Sigmoid colon (tissue), 7 donors: ENCODE results near the gene GET3. TPM values are rescaled to one million over a fixed set of nuclear protein-coding genes. Genes with fewer than 3 reads are reported as not detected.
A peak's percentile ranks its signal among the peaks of the same experiment; 100 is the strongest.
"Not testable (repeated sequence)": the region's sequence is repeated elsewhere in the genome, so short reads cannot be mapped to it uniquely, and the experiment has no call there.

Experiments used
- DNase-seq: peaks from one replicate; pipeline ENCODE4 v3.0.0-alpha.2; 2019
- H3K27ac ChIP-seq, 4 donors: fragments of 200-600 bp; sonication (generic); one replicate each; pipeline ENCODE4 v1.5.1; 2016 to 2019; ENCODE audit warnings: mild to moderate bottlenecking in 1 of 4
- H3K27me3 ChIP-seq, 3 donors: fragments of 200-600 bp; sonication (generic); one replicate each; pipeline ENCODE4 v1.5.1; 2019; ENCODE audit warnings: mild to moderate bottlenecking in 1 of 3
- H3K36me3 ChIP-seq, 4 donors: fragments of 200-600 bp; sonication (generic); one replicate each; pipeline ENCODE4 v1.5.1; 2016 to 2019
- H3K4me1 ChIP-seq, 4 donors: fragments of 200-600 bp; sonication (generic); one replicate each; pipeline ENCODE4 v1.5.1; 2017 to 2019
- H3K4me3 ChIP-seq, 4 donors: fragments of 200-600 bp; sonication (generic); one replicate each; pipeline ENCODE4 v1.5.1; 2017 to 2019; ENCODE audit warnings: mild to moderate bottlenecking in 2 of 4, moderate library complexity in 1 of 4
- H3K9me3 ChIP-seq, 4 donors: fragments of 200-600 bp in 3 of 4; sonication (generic) in 3 of 4; one replicate each; pipeline versions ENCODE4 v1.5.1 to v1.6.1; 2013 to 2019
- EP300 ChIP-seq, 4 donors: sonication (generic); formaldehyde crosslinking; IDR thresholded peaks; one replicate each; pipeline ENCODE4 v1.6.1; 2017; ENCODE audit warnings: antibody characterized with exemption in 4 of 4
- POLR2A ChIP-seq, 2 donors: fragments of 450-650 bp; IDR thresholded peaks; one replicate each; pipeline ENCODE4 v1.6.1; 2016; ENCODE audit warnings: antibody characterized with exemption in 2 of 2, mild to moderate bottlenecking in 2 of 2, moderate library complexity in 2 of 2
- POLR2AphosphoS5 ChIP-seq, 4 donors: sonication (generic); formaldehyde crosslinking; IDR thresholded peaks; one replicate each; pipeline ENCODE4 v1.6.1; 2017; ENCODE audit warnings: antibody characterized with exemption in 4 of 4
- WGBS, 2 donors: extraction: QIAGEN DNeasy Blood & Tissue Kit; methylation state at CpG; one replicate each; pipeline ENCODE4 v1.1.7; 2013; 5-methylcytosine and 5-hydroxymethylcytosine counted together
- intact Hi-C: fragments of 100-400 bp; cut with DNase I; formaldehyde crosslinking; loops from one replicate; pipeline ENCODE4 v1.15.1; 2023
- polyA plus RNA-seq, 3 donors: library from polyadenylated mRNA; stranded (reverse); fragments of 200-250 nt; gene quantifications; one replicate each; pipeline ENCODE4 v1.2.3, GENCODE V29; 2013
- total RNA-seq, 4 donors: library from RNA; depleted of rRNA; stranded (reverse); fragments of >200 nt; gene quantifications; one replicate each; pipeline ENCODE4 v1.1.0, GENCODE V29; 2016
- TF ChIP-seq, protein P1 (sequence below), 4 experiments: fragments of 450-650 bp in 3 of 4; fragments of 200-600 bp in 1 of 4; IDR thresholded peaks; one replicate each; pipeline ENCODE4 v1.5.1; 2016 to 2019; ENCODE audit warnings: antibody characterized with exemption in 4 of 4, mild to moderate bottlenecking in 3 of 4, moderate library complexity in 2 of 4
- donor health status: healthy with polysubstance abuse.
- donor health status: Bipolar disorder and iron deficiency.
- donor health status: healthy.

The GET3 gene
- total and polyA plus RNA-seq, 7 donors = 34.6 to 121 (median 59.4) TPM

- H3K27ac ChIP-seq, H3K9me3 ChIP-seq, DNase-seq, H3K4me1 ChIP-seq, H3K4me3 ChIP-seq, intact Hi-C loops, H3K27me3 ChIP-seq: not testable (repeated sequence)
- TF ChIP-seq, protein P1, sequence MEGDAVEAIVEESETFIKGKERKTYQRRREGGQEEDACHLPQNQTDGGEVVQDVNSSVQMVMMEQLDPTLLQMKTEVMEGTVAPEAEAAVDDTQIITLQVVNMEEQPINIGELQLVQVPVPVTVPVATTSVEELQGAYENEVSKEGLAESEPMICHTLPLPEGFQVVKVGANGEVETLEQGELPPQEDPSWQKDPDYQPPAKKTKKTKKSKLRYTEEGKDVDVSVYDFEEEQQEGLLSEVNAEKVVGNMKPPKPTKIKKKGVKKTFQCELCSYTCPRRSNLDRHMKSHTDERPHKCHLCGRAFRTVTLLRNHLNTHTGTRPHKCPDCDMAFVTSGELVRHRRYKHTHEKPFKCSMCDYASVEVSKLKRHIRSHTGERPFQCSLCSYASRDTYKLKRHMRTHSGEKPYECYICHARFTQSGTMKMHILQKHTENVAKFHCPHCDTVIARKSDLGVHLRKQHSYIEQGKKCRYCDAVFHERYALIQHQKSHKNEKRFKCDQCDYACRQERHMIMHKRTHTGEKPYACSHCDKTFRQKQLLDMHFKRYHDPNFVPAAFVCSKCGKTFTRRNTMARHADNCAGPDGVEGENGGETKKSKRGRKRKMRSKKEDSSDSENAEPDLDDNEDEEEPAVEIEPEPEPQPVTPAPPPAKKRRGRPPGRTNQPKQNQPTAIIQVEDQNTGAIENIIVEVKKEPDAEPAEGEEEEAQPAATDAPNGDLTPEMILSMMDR (IDR thresholded peaks at IDR 0.05) = peak in 3 of 4 experiments; percentile 32 to 35 (median 33)
- H3K36me3 ChIP-seq = peaks cover 54 to 98% (median 72%) of the 10 kb centered on the region in 4 donors
- WGBS, 2 donors = 47 to 66% methylated on average over 12 of the region's 14 CpGs
Observed at GRCh38 chr19:12712077-12712476, 25.2 kb upstream of the GET3 start.

DNA sequence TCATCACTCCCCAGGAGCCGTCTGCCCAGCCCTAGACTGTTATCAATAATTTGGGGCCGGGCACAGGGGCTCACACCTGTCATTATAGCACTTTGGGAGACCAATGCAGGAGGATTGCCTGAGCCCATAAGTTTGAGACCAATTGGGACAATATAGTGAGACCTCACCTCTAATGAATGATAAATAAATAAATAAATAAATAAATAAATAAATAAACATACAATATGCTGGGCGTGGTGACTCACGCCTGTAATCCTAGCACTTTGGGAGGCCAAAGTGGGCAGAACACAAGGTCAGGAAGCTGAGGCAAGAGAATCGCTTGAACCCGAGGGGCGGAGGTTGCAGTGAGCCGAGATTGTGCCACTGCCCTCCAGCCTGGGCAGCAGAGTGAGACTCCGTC, 24.0 kb upstream of the GET3 start:
- H3K27me3 ChIP-seq, H3K4me3 ChIP-seq, H3K9me3 ChIP-seq, H3K27ac ChIP-seq, H3K4me1 ChIP-seq, intact Hi-C loops, DNase-seq: not testable (repeated sequence)
- WGBS, 2 donors = 93 to 95% methylated on average over 9 of the region's 9 CpGs
- peaks cover 54 to 98% (median 71%) of the 10 kb centered on the region in 4 donors for H3K36me3 ChIP-seq

GRCh38 chr19:12715102-12715501, 22.2 kb upstream of the GET3 start:
- Histone ChIP-seq H3K27ac (no peak overlapping the region), H3K4me1 (peaks cover 0 to 13% (median 11%) of the 10 kb centered on the region in 4 donors), H3K9me3 (no peaks in the 10 kb centered on the region), H3K36me3 (peaks cover 43 to 90% (median 64%) of the 10 kb centered on the region in 4 donors), H3K27me3 (no peaks in the 10 kb centered on the region), H3K4me3 (no peak overlapping the region)
- no peak for DNase-seq
- intact Hi-C loops = no loop called here
- 95 to 96% methylated on average over 15 of the region's 15 CpGs for WGBS, 2 donors
- TF ChIP-seq, protein P1 (IDR thresholded peaks at IDR 0.05) = no peak
- no peak for TF ChIP-seq EP300 (IDR thresholded peaks at IDR 0.05)
- no peak for TF ChIP-seq POLR2A (IDR thresholded peaks at IDR 0.05)
- TF ChIP-seq POLR2AphosphoS5 (IDR thresholded peaks at IDR 0.05) = no peak

DNA sequence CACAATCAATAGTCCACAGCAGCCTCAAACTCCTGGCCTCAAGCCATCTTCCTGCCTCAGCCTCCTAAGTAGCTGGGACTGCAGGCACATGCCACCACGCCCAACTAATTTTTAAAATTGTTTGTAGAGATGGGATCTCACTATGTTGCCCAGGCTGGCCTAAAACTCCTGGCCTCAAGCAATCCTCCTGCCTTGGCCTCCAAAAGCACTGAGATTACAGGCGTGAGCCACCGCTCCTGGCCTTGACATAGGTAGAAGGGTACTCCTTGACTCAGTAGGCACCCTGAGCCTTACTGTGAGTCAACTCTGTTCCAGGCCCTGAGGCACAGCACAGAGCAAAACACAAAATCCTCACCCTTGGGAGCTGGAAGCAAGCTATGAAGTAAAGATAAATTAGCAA, 21.4 kb upstream of the GET3 start:
- H3K4me1 ChIP-seq = peaks cover 0 to 22% (median 19%) of the 10 kb centered on the region in 4 donors
- TF ChIP-seq, protein P1 (IDR thresholded peaks at IDR 0.05) = no peak
- TF ChIP-seq POLR2A (IDR thresholded peaks at IDR 0.05) (no peak), EP300 (IDR thresholded peaks at IDR 0.05) (no peak), POLR2AphosphoS5 (IDR thresholded peaks at IDR 0.05) (no peak)
- H3K4me3 ChIP-seq = no peak overlapping the region
- peaks cover 35 to 82% (median 55%) of the 10 kb centered on the region in 4 donors for H3K36me3 ChIP-seq
- no peaks in the 10 kb centered on the region for H3K27me3 ChIP-seq
- DNase-seq = no peak
- H3K9me3 ChIP-seq = no peaks in the 10 kb centered on the region
- 97 to 99% methylated on average over 3 of the region's 3 CpGs for WGBS, 2 donors
- intact Hi-C loops = no loop called here
- H3K27ac ChIP-seq = no peak overlapping the region

DNA sequence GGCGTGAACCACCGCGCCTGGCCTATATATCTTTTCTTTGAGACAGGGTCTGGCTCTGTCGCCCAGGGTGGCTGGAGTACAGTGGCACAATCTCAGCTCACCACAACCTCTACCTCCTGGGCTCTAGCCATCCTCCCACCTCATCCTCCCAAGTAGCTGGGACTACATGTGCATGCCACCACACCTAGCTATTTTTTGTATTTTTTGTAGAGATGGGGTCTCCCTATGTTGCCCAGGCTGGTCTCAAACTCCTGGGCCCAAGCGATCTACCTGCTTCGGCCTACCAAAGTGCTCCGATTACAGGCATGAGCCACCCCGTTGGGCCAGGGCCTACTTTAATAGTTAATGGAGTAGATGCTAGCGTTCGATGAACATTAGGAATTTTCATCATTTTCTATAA, 17.0 kb upstream of the GET3 start:
- H3K4me3 ChIP-seq = peak overlapping the region; percentile 54 to 98 (median 77)
- H3K9me3 ChIP-seq = no peaks in the 10 kb centered on the region
- intact Hi-C loops = no loop called here
- H3K27me3 ChIP-seq = no peaks in the 10 kb centered on the region
- H3K36me3 ChIP-seq = peaks cover 14 to 41% (median 19%) of the 10 kb centered on the region in 4 donors
- 89 to 90% methylated on average over 10 of the region's 10 CpGs for WGBS, 2 donors
- TF ChIP-seq POLR2AphosphoS5 (IDR thresholded peaks at IDR 0.05) = no peak
- TF ChIP-seq, protein P1 (IDR thresholded peaks at IDR 0.05) = no peak
- TF ChIP-seq EP300 (IDR thresholded peaks at IDR 0.05) = no peak
- TF ChIP-seq POLR2A (IDR thresholded peaks at IDR 0.05) = no peak
- DNase-seq = no peak
- H3K27ac ChIP-seq = peak overlapping the region; percentile 93 to 98 (median 95)
- H3K4me1 ChIP-seq = peaks cover 0 to 49% (median 44%) of the 10 kb centered on the region in 4 donors
